Measurements from ENCODE around the gene CORT. TPM values are rescaled to one million over a fixed set of nuclear protein-coding genes. Genes with fewer than 3 reads are reported as not detected.
A peak's percentile ranks its signal among the peaks of the same experiment; 100 is the strongest.

CORT gene
- total RNA-seq, 4 donors from 2014 or later = not detected

DNA sequence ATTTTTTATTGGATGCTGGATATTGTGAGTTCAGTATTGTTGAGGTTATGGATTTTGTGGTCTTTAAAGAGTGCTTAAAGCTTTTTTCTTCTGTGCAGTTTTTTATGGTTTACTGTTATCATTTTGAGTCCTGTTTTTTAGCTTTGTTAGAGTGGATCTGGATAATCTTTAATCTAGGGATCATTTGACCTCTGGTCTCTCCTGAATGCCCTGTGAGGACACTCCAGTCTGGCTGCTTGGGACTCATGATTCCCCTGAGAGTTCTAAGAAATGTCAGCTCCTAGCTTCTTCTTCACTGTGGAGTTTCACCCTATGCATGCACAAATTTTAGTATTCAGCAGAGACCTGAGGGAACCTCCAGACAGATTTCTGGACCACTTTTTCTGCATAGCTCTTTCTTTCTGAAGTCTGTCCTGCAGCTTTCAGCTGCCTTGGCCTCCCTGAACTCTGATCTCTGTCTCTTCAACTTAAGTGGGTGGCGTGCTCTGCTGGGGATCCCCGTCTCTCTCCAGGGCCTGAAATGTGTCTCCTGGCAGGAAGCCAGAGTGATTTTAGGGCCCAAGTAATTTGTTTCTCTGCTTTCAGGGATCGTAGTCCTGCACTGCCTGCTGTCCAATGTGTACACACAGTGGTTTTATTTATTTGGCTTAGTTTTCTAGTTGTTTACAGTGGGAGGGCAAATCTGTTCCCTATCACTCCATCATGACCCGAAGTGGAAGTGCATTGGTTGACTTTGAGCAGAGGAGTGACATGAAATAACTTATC is 39.6 kb downstream of the CORT start:
- WGBS, 2 donors = 71 to 79% methylated on average over 3 of the region's 4 CpGs
- intact Hi-C loops (cut with DNase I; ENCODE audit: low total_unique reads) = loop anchor here (5.0 kb wide), 1 partner anchor 57 kb away; the partner anchor contains the start of gene CENPS
- TF ChIP-seq, protein P1, sequence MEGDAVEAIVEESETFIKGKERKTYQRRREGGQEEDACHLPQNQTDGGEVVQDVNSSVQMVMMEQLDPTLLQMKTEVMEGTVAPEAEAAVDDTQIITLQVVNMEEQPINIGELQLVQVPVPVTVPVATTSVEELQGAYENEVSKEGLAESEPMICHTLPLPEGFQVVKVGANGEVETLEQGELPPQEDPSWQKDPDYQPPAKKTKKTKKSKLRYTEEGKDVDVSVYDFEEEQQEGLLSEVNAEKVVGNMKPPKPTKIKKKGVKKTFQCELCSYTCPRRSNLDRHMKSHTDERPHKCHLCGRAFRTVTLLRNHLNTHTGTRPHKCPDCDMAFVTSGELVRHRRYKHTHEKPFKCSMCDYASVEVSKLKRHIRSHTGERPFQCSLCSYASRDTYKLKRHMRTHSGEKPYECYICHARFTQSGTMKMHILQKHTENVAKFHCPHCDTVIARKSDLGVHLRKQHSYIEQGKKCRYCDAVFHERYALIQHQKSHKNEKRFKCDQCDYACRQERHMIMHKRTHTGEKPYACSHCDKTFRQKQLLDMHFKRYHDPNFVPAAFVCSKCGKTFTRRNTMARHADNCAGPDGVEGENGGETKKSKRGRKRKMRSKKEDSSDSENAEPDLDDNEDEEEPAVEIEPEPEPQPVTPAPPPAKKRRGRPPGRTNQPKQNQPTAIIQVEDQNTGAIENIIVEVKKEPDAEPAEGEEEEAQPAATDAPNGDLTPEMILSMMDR (IDR thresholded peaks at IDR 0.05) = no peak
- no peak for TF ChIP-seq POLR2A (IDR thresholded peaks at IDR 0.05)
- no peak for DNase-seq (ENCODE audit: low spot score in 2 of 2)
- no peak overlapping the region for H3K4me3 ChIP-seq (ENCODE audit: low read depth, poor library complexity, severe bottlenecking)

DNA sequence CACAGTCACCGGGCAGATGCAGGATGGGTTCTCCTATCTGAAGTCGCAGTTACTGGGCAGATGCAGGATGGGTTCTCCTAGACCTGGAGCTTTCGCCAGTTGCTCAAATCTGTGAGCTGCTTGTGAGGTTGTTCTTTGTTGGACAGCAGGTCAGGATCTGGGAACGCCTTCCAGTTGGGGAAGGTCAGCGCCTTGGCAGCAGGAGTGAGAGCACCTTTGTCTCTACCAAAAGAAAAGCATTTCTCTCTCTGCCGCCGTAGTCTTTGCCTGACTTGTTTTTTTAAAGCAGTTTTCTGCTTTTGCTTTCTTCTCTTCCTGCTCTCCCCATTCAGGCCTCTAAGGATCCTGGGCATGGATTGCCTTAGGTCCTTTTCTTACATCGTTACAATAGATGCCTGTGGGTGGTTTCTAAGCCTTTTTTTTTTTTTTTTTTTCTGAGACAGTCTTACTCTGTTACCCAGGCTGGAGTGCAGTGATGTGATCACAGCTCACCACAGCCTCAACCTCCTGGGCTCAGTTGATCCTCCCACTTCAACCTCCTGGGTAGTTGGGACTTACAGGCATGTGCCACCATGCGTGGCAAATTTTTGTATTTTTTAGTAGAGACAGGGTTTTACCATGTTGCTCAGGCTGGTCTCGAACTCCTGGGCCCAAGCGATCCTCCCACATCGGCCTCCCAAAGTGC is 40.6 kb downstream of the CORT start:
- no peak for DNase-seq (ENCODE audit: low spot score in 2 of 2)
- 83 to 87% methylated on average over 12 of the region's 12 CpGs for WGBS, 2 donors
- intact Hi-C loops (cut with DNase I; ENCODE audit: low total_unique reads) = loop anchor here (5.0 kb wide), 1 partner anchor 58 kb away; the partner anchor contains the start of gene CENPS
- TF ChIP-seq POLR2A (IDR thresholded peaks at IDR 0.05) = no peak
- TF ChIP-seq, protein P1 (IDR thresholded peaks at IDR 0.05) = no peak
- no peak overlapping the region for H3K4me3 ChIP-seq (ENCODE audit: low read depth, poor library complexity, severe bottlenecking)

DNA sequence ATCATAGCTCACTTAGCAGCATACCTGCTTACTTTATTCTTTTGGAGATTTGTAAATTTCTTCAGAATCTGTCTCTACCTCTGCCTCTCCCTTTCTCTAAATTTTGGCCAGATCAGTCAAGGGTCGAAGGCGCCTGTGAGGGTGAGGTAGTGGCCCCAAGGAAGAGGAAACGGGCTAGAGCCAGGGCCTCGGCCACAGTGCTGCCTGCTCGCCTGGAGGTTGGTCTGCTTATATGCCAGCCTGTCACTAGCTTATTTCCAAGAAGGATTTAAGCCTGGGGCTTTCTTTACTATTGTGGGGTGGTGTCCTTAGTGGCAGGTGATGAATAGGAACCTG is 44.6 kb downstream of the CORT start:
- no peak for DNase-seq (ENCODE audit: low spot score in 2 of 2)
- intact Hi-C loops (cut with DNase I; ENCODE audit: low total_unique reads) = loop anchor here (5.0 kb wide), 1 partner anchor 62 kb away; the partner anchor contains the start of gene CENPS
- 66 to 74% methylated on average over 5 of the region's 5 CpGs for WGBS, 2 donors
- TF ChIP-seq, protein P1 (IDR thresholded peaks at IDR 0.05) = no peak
- no peak for TF ChIP-seq POLR2A (IDR thresholded peaks at IDR 0.05)
- H3K4me3 ChIP-seq (ENCODE audit: low read depth, poor library complexity, severe bottlenecking) = no peak overlapping the region

DNA sequence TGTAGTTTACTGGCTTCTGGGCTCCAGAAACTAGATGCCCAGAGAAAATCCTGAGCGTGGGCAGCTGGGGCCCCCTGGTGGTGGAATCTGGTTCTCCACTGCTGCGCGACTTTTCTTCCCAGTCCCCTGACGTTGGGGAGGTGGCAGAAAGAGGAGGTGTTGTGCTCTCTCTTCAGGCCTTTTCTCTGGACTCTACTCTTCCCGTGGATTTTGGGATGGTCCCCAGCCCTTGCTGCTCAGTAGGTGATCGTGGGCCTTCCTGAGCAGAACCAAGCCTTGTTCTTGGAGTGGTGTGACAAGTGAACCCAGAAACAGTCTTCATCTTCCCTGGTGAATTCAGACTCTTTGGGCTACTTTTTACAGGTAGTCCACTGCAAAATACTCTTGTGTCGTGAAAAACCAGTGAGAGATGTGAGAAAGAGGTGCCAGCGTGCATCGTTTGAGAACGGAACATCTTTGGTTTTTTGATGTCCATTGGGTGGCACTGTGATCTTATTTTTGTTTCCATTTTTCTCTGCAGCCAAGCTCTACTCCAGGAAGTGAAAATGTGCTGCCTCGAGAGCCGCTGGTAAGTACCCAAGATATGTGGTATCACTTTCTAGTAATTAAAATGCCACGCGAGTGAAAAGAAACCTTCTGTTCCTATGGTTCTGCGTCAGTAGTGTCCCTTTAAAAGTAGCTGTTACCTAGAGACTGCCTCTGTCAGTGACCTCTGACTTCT is 45.1 kb downstream of the CORT start:
- TF ChIP-seq, protein P1 (IDR thresholded peaks at IDR 0.05) = peak in 1 of 3 donors; percentile 46
- TF ChIP-seq POLR2A (IDR thresholded peaks at IDR 0.05) = no peak
- peak; percentile 65 to 96 for DNase-seq (ENCODE audit: low spot score in 2 of 2)
- no peak overlapping the region for H3K4me3 ChIP-seq (ENCODE audit: low read depth, poor library complexity, severe bottlenecking)
- intact Hi-C loops (cut with DNase I; ENCODE audit: low total_unique reads) = loop anchor here (5.0 kb wide), 2 partner anchors 63 to 372 kb away; partner anchors contain the start of gene CENPS
- 2% methylated on average over 15 of the region's 15 CpGs for WGBS, 2 donors

DNA sequence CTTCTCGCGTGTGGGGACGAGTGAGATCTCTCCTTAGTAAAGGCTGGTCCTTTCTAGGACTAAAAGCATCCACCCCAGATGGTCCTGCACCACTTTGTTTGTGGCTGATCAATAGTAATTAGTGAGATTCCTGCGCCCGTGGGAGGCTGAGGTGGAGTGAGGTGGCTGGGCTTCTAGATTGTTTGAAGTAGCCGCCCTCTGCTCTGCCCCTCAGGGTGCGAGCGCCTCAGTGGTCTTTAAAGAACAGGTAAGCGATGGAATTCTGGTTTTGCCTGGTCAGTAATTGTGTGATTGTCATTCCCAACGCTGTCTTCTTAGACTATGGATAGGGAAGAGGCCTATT is 45.6 kb downstream of the CORT start:
- H3K4me3 ChIP-seq (ENCODE audit: low read depth, poor library complexity, severe bottlenecking) = no peak overlapping the region
- intact Hi-C loops (cut with DNase I; ENCODE audit: low total_unique reads) = loop anchor here (5.0 kb wide), 1 partner anchor 372 kb away; no protein-coding TSS in a partner anchor
- TF ChIP-seq, protein P1 (IDR thresholded peaks at IDR 0.05) = no peak
- TF ChIP-seq POLR2A (IDR thresholded peaks at IDR 0.05) = no peak
- no peak for DNase-seq (ENCODE audit: low spot score in 2 of 2)
- 50 to 62% methylated on average over 10 of the region's 10 CpGs for WGBS, 2 donors
